Endometrium (tissue), 2 donors: ENCODE data around the gene SCN2A.
"Not testable (repeated sequence)": the region's sequence is repeated elsewhere in the genome, so short reads cannot be mapped to it uniquely, and the experiment has no call there.

Experiments used
- FAIRE-seq: peaks from 2 replicates; lab custom pipeline; 2012; peaks lifted over from hg19 to GRCh38; lab: Jason Lieb, UNC
- donor health status: control.
- donor health status: control.

SCN2A gene

GRCh38 chr2:165253178-165253577, 14.0 kb downstream of the SCN2A start:
- FAIRE-seq = no peak

- FAIRE-seq = no peak
Observed at GRCh38 chr2:165256618-165257017, 17.4 kb downstream of the SCN2A start.

- not testable (repeated sequence) for FAIRE-seq
Observed at GRCh38 chr2:165260347-165260746, 21.1 kb downstream of the SCN2A start.

DNA sequence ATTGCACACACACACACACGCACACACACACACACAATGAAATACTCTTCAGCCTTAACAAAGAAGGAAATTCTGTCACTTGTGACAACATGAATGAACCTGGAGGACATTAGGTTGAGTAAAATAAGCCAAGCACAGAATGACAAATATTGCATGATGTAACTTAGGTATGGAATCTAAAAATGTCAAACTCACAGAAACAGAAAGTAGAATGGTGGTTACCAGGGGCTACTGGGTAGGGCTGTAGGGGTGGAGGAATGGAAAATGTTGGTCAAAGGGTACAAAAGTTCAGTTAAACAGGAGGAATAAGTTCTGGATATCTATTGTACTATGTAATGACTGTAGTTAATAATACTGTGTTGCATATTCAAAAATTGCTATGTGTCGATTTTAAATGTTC, 29.5 kb downstream of the SCN2A start:
- no peak for FAIRE-seq

DNA sequence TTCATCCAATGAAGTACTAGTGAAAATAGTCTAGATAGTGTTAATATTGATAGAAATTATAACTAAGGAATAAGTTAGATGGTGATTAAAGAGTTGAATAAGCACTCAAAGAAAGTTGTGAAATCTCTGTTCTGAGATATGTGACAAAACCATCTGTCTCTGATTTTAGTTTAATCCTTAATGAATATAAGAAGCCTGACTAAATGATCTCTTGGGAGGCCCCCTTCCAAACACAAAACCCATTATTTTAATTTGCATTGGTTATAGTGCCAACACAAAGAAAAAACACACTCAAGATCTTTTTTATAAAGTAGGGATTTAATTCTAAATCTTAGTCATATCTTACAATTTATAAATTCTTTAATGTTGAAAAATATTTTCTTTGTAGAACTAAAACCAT, 34.0 kb downstream of the SCN2A start:
- no peak for FAIRE-seq

DNA sequence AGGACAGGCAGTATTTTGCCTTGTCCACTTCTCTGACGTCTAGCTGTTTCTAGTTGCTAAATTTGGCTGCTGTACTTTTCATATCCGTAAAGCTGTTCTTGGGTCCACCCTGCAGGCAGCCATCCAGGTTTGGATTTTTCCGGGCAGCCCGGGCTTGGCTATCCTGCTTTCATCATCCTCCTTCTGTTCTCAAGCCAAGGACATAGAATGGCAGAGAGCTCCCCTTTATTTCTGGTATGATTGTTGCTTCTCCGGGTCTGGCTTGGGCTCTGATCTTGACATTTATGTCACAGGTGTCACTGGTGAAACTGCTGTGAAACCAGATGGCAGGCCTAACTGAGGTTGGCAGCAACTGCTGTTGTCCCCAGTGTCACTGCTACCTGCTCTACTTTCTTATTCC, 35.5 kb downstream of the SCN2A start:
- FAIRE-seq = no peak

DNA sequence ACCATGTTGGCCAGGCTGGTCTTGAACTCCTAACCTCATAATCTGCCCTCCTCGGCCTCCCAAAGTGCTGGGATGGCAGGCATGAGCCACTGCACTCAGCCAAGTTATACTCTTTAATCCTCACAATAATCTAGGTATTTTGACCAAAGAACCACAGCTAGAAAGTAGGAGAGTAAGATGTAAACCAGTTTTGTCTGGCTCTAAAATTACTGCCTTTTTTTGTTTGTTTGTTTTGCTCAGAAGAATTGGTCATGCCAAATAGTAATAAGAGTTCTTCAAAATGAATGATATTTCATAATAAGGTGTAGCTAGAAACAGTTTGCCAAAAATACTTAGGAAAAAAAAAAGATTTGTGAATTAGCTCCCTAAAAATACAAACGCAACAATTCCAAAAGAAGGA, 36.7 kb downstream of the SCN2A start:
- FAIRE-seq = no peak

- FAIRE-seq = no peak
Observed at GRCh38 chr2:165277295-165277694, 38.1 kb downstream of the SCN2A start.

DNA sequence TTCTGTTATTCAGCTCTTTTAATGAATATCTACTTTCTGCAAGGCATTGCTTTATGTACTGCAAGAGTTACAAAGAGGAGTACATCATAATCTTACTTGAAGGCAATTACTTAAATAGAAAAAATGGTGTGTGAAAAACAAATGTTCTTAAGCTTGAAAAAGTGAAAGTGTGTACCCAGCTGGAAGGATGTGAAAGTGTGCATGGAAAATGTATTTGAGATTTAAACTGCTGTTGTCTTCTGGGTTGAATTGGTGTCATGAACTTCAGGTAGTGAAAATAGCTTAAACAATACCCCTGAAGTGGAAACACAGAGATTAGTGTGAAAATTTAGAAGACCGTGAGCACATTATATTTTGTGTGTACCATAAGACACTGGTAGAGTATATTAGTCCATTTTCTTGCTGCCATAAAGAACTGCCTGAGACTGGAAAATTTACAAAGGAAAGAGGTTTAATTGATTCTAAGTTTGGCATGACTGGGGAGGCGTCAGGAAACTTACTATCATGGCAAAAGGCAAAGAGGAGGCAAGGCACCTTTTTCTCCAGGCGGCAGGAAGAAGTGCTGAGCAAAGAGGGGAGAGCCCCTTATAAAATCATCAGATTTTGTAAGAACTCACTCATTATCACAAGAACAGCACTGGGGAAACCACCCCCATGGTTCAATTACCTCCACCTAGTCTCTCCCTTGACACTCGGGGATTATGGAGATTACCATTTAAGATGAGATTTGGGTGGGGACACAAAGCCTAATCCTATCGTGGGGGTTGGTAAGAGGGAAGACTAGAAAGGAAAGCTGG, 38.8 kb downstream of the SCN2A start:
- no peak for FAIRE-seq

GRCh38 chr2:165280356-165280755, 41.1 kb downstream of the SCN2A start:
- FAIRE-seq = no peak

- no peak for FAIRE-seq
Observed at GRCh38 chr2:165281387-165281786, 42.2 kb downstream of the SCN2A start.

GRCh38 chr2:165283342-165283741, 44.1 kb downstream of the SCN2A start:
- no peak for FAIRE-seq

DNA sequence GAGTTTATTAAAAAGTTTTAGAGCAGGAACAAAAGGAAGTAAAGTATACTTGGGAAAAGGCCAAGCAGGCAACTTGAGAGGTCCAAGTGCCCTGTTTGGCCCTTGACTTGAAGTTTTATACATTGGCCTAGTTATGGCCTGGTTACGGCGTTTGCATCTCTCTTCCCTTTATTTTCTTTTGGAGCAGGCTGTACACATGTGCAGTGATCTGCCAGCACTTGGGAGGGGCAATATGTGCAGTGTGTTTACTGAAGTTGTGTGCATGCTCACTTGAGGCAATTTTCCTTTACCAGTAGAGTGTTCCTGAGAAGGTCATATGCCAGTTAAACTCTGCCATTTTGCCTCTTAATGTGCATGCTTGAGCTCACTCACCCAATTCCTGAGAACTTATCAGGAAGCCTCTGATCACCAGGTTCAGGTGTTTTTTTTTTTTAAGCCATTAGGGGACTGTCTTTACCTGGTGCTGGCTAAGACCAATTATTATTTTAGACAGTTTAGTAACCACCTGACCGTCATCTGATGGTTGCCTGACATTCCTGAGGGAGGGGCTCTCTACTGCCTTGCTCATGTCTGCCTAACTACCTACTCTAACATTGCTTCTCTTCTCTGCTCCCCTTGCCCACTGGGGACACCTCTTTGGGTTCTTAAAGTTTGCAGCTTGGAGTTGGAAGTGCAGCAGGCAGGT, 48.0 kb downstream of the SCN2A start:
- no peak for FAIRE-seq

DNA sequence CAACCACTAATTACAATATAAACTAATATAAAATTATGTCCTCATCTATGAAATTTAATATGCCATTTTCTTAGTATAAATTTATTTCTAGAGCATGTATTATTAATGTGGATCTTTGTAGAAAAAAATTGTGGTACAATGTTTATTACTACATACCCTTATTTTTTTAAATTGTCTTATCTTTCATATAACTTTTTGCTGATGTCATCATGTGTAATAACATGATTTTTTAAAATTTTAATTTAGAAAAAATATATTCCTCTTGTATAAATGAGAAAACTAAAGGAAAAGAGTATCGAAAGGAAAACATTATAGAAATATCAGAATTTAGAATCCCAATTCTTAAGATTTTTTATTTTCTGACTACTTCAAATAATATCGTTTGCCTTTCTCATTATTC, 49.9 kb downstream of the SCN2A start:
- peak; percentile 18 for FAIRE-seq

DNA sequence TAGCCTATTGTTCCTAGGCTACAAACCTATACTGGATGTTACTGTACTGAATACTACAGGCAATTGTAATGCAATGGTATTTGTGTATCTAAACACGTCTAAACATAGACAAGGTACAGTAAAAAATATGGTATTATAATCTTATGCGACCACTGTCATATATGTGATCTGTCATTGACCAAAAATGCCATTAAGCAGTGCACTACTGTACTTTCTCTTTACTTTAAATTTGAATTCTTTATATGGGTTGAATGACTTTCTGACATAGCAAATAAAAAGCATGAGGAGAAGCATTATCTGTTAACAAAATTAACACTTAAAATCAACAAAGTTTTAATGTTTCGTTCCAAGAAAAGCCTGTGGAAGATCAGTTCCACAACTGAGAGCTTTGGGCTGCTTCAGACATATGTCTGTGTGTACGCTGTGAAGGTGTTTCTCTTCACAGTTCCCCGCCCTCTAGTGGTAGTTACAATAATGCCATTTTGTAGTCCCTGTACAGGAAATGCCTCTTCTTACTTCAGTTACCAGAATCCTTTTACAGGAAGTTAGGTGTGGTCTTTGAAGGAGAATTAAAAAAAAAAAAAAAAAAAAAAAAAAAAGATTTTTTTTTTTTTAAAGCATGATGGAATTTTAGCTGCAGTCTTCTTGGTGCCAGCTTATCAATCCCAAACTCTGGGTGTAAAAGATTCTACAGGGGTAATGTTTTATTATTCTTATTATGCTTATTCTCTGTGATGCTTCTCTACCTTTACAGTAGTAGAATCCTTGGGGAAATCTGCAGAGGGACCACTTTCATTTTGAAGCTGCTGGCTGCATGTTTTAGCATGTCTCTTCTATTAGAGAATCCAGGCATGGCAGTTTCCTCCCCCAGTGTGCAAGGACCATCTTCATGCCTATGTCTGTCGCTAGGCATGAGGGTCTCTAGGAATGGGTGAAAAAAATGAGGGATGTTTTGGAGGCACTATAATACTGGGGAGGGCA, 54.5 kb downstream of the SCN2A start:
- FAIRE-seq = peak; percentile 91

DNA sequence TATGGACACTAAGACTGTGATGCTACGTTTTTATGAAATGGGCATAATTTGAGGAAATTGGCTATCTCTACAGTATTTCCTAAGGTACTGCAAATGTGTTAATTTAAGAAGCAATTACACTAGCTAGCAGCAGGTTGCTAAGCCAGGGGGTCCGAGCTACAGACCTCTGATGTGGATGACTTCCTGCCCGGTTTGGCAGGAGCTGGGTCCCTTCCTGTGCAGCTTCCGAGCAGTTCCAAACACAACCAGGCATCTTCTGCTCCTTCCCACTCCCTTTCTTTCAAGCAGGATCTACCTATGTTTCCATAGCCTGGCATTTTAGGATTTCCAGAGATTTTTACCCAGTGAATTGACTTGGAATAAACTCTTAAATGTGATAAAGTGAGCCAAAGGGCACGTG, 55.7 kb downstream of the SCN2A start:
- no peak for FAIRE-seq

- FAIRE-seq = no peak
Observed at GRCh38 chr2:165295643-165296042, 56.4 kb downstream of the SCN2A start.

- FAIRE-seq = no peak
Observed at GRCh38 chr2:165305391-165306096, 66.3 kb downstream of the SCN2A start.

GRCh38 chr2:165307317-165307716, 68.1 kb downstream of the SCN2A start:
- FAIRE-seq = no peak

DNA sequence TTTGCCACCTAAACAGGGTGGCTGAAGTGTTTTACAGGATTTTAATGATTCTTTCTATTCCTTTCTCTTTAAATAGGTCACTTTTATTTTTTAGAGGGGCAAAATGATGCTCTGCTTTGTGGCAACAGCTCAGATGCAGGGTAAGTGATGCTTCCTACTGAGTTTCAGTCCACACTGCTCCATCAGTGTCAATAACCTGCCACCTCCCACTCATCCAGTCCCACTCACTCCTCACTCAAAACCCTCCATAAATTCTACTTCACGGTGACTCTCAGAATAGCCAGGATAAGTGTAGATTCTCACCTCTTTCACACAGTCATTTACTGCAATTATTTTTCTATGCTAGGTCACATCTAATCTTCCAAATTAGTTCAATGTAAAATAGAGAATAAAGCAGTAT, 72.7 kb downstream of the SCN2A start:
- no peak for FAIRE-seq

- FAIRE-seq = no peak
Observed at GRCh38 chr2:165312999-165313398, 73.8 kb downstream of the SCN2A start.

GRCh38 chr2:165313509-165313908, 74.3 kb downstream of the SCN2A start:
- no peak for FAIRE-seq
